Left lobe of liver (tissue), 2 donors: Measurements from ENCODE around the gene OR6B2. TPM values are rescaled to one million over a fixed set of nuclear protein-coding genes. Genes with fewer than 3 reads are reported as not detected.

Experiments used
- ATAC-seq: fragments of 200-7000 bp; cut with Tn5 transposase; one replicate; pipeline ENCODE4 v1.9.1; 2020; ENCODE audit warnings: mild to moderate bottlenecking, moderate library complexity
- DNase-seq: peaks from one replicate; pipeline ENCODE4 v3.0.0-alpha.2; 2020; ENCODE audit warnings: low spot score
- total RNA-seq: library from RNA; stranded (reverse); gene quantifications from one replicate; pipeline ENCODE4 v1.2.1, GENCODE V29; 2021
- donor health status: DM: no; HTN: no; CAD: no; lungs with moderate emphysema.
- donor health status: DM: no; HTN: yes; CAD: no.

Gene OR6B2
- total RNA-seq, 1 donor from 2014 or later, result not detected

GRCh38 chr2:239983004-239983778 is 47.0 kb downstream of the OR6B2 start:
- ATAC-seq (no peak), DNase-seq (no peak)

Other genes with a start within 250 kb of the OR6B2 start
- gene NDUFA10, start 5.1 kb downstream of the OR6B2 start, total RNA-seq, result 126 TPM
- gene OR6B3, start 23.1 kb upstream of the OR6B2 start, total RNA-seq, result not detected
- gene COPS9, start 105.9 kb upstream of the OR6B2 start, total RNA-seq, result 39.3 TPM
- gene OTOS, start 110.2 kb upstream of the OR6B2 start, total RNA-seq, result not detected